Spinal cord (tissue), 10 donors: ENCODE measurements around the gene EPHA3. TPM values are rescaled to one million over a fixed set of nuclear protein-coding genes. Genes with fewer than 3 reads are reported as not detected.

Experiments used
- DNase-seq, 6 donors: peaks; one replicate each; pipeline versions ENCODE4 v3.0.0 to v3.0.0-alpha.2; 2013 to 2015; ENCODE audit warnings: low spot score in 6 of 6, low read depth in 4 of 6
- H3K27ac ChIP-seq: one replicate; pipeline ENCODE4 v1.5.1; 2013; ENCODE audit warnings: low read depth, low read length, control low read depth
- H3K27me3 ChIP-seq: one replicate; pipeline ENCODE4 v1.6.1; 2013; ENCODE audit warnings: low read length; ENCODE audit not compliant: control insufficient read depth, insufficient read depth
- H3K36me3 ChIP-seq: one replicate; pipeline ENCODE4 v1.6.1; 2013; ENCODE audit warnings: low read length; ENCODE audit not compliant: control insufficient read depth, insufficient read depth
- H3K4me1 ChIP-seq: one replicate; pipeline ENCODE4 v1.6.1; 2013; ENCODE audit warnings: low read length; ENCODE audit not compliant: control insufficient read depth, insufficient read depth
- H3K4me3 ChIP-seq: one replicate; pipeline ENCODE4 v1.5.1; 2013; ENCODE audit warnings: low read depth, low read length, control low read depth
- H3K9me3 ChIP-seq: one replicate; pipeline ENCODE4 v1.6.1; 2013; ENCODE audit warnings: low read length; ENCODE audit not compliant: control insufficient read depth, insufficient read depth
- WGBS: methylation state at CpG from one replicate; pipeline ENCODE4 v1.1.5; 2013; ENCODE audit warnings: missing lambda C conversion rate; ENCODE audit not compliant: insufficient coverage; 5-methylcytosine and 5-hydroxymethylcytosine counted together
- long read RNA-seq, 4 donors: transcript quantifications; one replicate each; lab custom pipeline, GENCODE V29; 2026
- polyA plus RNA-seq, 2 donors: library from polyadenylated mRNA; unstranded; fragments of 120-200 nt; gene quantifications; one replicate each; pipeline ENCODE4 v1.2.1, GENCODE V29; 2013; ENCODE audit not compliant: insufficient read length in 2 of 2
- total RNA-seq, 2 donors: library from RNA; depleted of rRNA in 1 of 2; stranded (reverse); fragments of 120-200 nt in 1 of 2; fragments of >200 nt in 1 of 2; gene quantifications; one replicate each; pipeline versions ENCODE4 v1.2.3 to v1.2.4, GENCODE V29; 2013 to 2014
- donor health status: healthy.

EPHA3 gene
- total RNA-seq (10 to 100 TPM; 43.0 to 44.6 TPM), polyA plus RNA-seq (10 to 100 TPM; 10.5 to 14.1 TPM)
- long read RNA-seq, donor 1, full-length matches to known transcripts = 1 of 1 reads
- long read RNA-seq, donor 1, partial matches to known transcripts = 0 of 1 reads
- long read RNA-seq, donor 1, other reads (novel, unspliced or antisense) = 0 of 1 reads
- long read RNA-seq, donor 2 = 0 reads
- long read RNA-seq, donor 3, full-length matches to known transcripts = 2 of 2 reads
- long read RNA-seq, donor 3, partial matches to known transcripts = 0 of 2 reads
- long read RNA-seq, donor 3, other reads (novel, unspliced or antisense) = 0 of 2 reads
- long read RNA-seq, donor 4, partial matches to known transcripts = 5 of 5 reads
- long read RNA-seq, donor 4, other reads (novel, unspliced or antisense) = 0 of 5 reads

DNA sequence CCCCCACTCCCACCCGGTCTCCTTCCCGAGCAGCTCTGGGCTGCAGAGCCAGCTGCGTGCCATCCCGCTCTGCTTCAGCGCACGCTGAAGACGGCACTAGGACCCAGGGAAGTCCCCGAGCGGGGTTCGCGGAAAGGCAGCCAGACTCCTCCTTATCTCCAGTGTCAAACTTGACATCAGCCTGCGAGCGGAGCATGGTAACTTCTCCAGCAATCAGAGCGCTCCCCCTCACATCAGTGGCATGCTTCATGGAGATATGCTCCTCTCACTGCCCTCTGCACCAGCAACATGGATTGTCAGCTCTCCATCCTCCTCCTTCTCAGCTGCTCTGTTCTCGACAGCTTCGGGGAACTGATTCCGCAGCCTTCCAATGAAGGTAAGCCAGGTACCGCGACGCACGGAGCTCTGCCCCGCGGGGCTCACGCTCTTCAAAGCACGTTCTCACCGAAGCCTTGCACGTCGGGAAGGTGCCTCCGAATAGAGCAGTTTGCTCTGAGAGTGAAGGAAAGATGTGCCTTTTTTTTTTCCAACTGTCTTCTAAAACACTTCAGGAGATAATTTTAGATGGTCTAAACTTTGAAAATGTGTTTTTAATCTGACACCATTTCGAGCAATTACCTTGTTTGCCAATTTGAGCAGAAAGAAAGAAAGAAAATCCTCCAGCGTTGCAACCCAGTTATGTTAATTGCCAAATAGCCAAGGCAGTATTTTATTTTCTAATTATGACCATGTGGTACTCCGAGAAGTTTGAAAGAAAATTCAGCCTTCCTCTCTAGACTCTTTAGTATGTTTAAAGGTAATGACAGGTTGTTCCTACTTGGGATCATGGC, at the start of gene EPHA3:
TSS of gene EPHA3 (plus strand) at position 161 of the 830 bp plus-strand sequence. CDS start at position 289, 128 bp downstream.
- under 1% methylated on average over 29 of the region's 32 CpGs for WGBS
- no peaks in the 10 kb centered on the region for H3K9me3 ChIP-seq
- H3K4me3 ChIP-seq = peak within 1 kb of the TSS; percentile 72
- H3K27ac ChIP-seq = peak within 1 kb of the TSS; percentile 50
- peak in 5 of 6 donors; percentile 56 to 96 (median 84) for DNase-seq
- H3K4me1 ChIP-seq = peaks cover 6% of the 10 kb centered on the region
- no peaks in the 10 kb centered on the region for H3K36me3 ChIP-seq
- peaks cover 12% of the 10 kb centered on the region for H3K27me3 ChIP-seq

DNA sequence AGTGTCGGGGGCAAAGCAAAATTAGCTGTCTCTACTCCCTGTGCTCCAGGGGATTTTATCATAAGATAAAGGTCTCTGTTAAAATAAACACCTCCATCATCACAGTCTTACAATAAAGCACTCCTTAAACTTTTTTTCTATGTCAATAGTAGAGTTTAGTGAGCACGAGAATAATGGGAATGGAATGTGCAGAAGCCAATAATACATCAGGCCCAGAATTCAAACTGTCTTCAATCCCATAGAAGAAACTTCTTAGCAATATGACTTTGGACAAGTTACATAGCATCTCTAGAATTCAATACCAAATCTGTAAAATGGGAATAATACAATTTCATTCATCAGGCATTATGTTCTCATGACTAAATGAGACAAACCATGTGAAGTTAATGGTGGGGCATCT, 49.0 kb upstream of the EPHA3 start:
- Histone ChIP-seq H3K27me3 (no peaks in the 10 kb centered on the region), H3K9me3 (no peaks in the 10 kb centered on the region), H3K36me3 (no peaks in the 10 kb centered on the region), H3K27ac (no peak overlapping the region), H3K4me3 (no peak overlapping the region), H3K4me1 (no peaks in the 10 kb centered on the region)
- DNase-seq = no peak
- no CpG with 5 or more reads among the region's 2 CpGs for WGBS

DNA sequence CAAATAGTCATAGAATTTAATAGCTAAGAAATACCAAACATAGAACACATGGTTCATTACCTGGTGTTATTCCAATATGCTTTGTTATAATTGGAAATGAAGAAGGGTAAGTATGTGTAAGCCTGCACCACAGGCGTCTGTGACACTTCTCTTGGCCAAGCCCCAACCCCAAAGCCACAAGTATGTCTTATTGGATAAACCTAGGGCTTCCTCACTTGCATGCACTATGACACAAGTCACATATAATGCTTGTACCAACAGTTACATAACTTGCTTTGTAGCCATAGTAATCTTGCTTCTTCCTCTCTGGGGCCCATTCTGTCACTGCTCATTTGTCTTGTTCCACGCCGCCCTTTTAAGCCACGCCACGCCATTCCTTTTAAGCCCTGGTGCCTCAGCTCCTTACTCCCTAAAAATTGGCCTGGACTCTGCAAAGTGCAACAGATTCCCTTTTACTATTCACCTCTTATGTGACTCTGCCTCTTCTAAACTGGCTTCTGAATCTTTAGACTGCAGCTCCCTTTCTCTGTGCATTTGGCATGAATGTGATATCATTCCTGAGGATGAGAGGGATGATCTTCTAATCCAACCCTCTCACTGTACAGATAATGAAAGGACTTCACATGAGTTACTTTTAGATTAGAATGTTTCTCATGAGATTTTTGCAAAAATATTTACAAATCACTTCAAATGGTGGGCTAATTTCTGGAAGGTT, 48.1 kb upstream of the EPHA3 start:
- H3K9me3 ChIP-seq = no peaks in the 10 kb centered on the region
- WGBS = 82% methylated on average over 4 of the region's 5 CpGs
- no peaks in the 10 kb centered on the region for H3K36me3 ChIP-seq
- no peaks in the 10 kb centered on the region for H3K4me1 ChIP-seq
- H3K27me3 ChIP-seq = no peaks in the 10 kb centered on the region
- no peak for DNase-seq
- H3K27ac ChIP-seq = no peak overlapping the region
- H3K4me3 ChIP-seq = no peak overlapping the region

DNA sequence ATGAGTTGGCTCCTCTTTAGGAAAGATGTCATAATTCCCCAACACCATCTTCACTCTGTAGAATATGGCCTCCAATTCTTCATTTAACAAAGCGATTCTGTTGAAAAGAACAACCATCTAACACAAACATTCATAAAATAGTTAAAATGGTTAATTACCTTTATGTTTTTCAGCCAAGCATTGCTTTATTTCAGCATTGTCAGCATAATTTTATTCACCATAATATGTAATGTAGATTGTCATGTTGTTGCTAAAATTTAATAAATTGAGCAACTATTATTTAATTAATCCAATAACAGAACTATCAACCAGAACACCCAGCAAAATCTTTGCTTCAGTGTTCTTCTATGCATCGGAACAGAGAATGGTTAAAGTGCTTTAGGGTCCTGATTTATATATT, 46.2 kb upstream of the EPHA3 start:
- H3K36me3 ChIP-seq = no peaks in the 10 kb centered on the region
- no peak overlapping the region for H3K27ac ChIP-seq
- H3K27me3 ChIP-seq = no peaks in the 10 kb centered on the region
- no peaks in the 10 kb centered on the region for H3K4me1 ChIP-seq
- no CpG with 5 or more reads among the region's 2 CpGs for WGBS
- no peak overlapping the region for H3K4me3 ChIP-seq
- no peak for DNase-seq
- no peaks in the 10 kb centered on the region for H3K9me3 ChIP-seq

DNA sequence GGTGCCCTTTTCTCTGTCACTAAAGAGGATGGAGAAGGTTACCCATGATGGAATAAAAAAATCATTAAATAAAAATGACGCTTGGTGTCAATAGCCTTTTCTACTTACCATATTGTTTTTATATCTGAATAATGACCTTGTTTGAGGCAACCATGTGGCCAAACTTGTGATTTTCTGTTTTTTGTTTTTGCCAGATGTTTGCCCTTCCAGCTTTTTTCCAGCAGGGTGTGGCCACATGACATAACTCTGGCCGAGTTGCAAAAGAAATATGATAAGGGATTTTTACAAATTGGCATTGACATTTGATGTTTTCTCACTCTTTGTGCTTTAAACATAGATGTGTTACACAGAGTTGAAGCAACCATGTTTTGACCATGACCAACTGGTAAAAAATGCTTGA, 39.7 kb upstream of the EPHA3 start:
- Histone ChIP-seq H3K36me3 (no peaks in the 10 kb centered on the region), H3K9me3 (no peaks in the 10 kb centered on the region), H3K4me1 (no peaks in the 10 kb centered on the region), H3K27me3 (no peaks in the 10 kb centered on the region), H3K27ac (no peak overlapping the region), H3K4me3 (no peak overlapping the region)
- DNase-seq = no peak
- WGBS = no CpG with 5 or more reads among the region's 2 CpGs

DNA sequence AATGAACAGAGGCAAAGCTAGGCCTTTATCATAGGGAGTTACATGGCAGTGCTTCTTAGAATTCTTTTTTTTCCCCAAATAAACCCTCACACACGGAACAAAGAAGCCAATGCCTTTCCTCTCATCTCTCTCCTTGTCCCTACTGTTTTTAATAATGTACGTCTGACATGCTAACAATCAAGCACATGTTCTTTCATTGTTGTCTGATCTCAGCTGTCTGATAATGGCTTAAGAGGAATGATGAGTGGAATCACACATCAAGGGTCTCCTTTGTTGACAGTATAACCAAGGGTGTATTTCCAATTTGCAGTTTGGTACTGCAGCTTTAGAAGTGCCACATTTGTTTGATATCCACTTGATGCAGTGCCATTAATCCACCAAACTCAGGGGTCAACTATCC, 34.8 kb upstream of the EPHA3 start:
- no peak overlapping the region for H3K4me3 ChIP-seq
- no peak overlapping the region for H3K27ac ChIP-seq
- no peaks in the 10 kb centered on the region for H3K4me1 ChIP-seq
- no peaks in the 10 kb centered on the region for H3K9me3 ChIP-seq
- no peaks in the 10 kb centered on the region for H3K36me3 ChIP-seq
- DNase-seq = peak in 2 of 6 donors; percentile 15 to 59
- WGBS = no CpG with 5 or more reads among the region's 2 CpGs
- H3K27me3 ChIP-seq = no peaks in the 10 kb centered on the region

DNA sequence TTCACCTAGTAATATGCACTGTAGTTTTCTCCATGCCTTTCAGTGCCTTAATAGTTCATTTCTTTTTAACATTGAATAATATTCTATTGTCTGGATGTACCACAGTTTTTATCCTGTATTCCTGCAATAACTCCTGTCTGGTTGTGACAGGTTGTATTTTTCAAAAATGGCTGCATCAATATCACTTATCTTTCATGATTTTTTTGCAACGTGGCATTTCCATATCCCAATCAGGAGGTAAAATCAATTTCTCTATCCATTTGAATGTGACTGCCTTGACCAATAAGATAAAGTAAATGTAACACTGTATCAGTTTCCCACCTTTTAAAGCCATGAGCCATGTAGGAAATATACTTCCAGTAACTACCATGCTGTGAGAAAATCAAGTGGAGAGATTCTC, 27.5 kb upstream of the EPHA3 start:
- H3K9me3 ChIP-seq = no peaks in the 10 kb centered on the region
- no peaks in the 10 kb centered on the region for H3K4me1 ChIP-seq
- H3K27ac ChIP-seq = no peak overlapping the region
- no peaks in the 10 kb centered on the region for H3K27me3 ChIP-seq
- no CpG with 5 or more reads among the region's 1 CpG for WGBS
- H3K36me3 ChIP-seq = no peaks in the 10 kb centered on the region
- no peak overlapping the region for H3K4me3 ChIP-seq
- no peak for DNase-seq

DNA sequence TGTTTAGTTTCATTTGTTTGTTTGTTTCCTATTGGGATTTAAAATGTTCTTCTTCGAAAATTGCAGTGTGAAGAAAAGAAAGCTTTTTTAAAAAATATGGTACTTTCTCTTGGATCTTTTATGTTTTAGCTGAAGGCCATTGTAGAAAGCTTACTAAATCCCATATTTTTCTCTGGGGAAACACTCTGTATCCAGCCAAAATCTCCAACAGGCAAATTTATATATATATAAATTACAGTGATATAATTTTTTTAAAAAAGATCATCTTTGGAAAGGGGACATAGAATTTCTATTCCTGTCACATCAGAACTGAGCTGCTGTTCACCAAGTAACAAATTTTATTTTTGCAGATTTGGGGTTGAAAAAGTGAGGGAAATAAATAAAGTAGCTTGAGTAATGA, 19.6 kb upstream of the EPHA3 start:
- no peaks in the 10 kb centered on the region for H3K4me1 ChIP-seq
- H3K4me3 ChIP-seq = no peak overlapping the region
- no peaks in the 10 kb centered on the region for H3K27me3 ChIP-seq
- WGBS = no CpG with 5 or more reads among the region's 1 CpG
- no peaks in the 10 kb centered on the region for H3K9me3 ChIP-seq
- no peak for DNase-seq
- H3K36me3 ChIP-seq = no peaks in the 10 kb centered on the region
- H3K27ac ChIP-seq = no peak overlapping the region

DNA sequence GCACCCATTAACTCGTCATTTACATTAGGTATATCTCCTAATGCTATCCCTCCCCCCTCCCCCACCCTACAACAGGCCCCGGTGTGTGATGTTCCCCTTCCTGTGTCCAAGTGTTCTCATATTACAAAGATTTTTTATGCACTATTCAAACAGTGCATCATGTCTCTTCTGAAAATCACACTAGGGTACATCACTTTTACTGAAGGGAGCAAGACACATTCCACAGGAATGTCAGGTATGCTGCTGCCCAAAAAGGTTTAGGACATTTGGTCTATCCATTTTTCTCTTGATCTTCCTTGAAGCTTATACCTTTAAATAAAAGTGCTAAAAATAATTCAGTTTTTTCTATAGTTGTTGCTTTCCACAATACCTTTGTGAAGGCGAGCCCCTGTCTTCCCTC, 9.2 kb upstream of the EPHA3 start:
- Histone ChIP-seq H3K4me1 (no peaks in the 10 kb centered on the region), H3K9me3 (no peaks in the 10 kb centered on the region), H3K27ac (no peak overlapping the region), H3K27me3 (no peaks in the 10 kb centered on the region), H3K4me3 (no peak overlapping the region), H3K36me3 (no peaks in the 10 kb centered on the region)
- no peak for DNase-seq
- whole genome bisulfite sequencing = 90% methylated on average over 3 of the region's 3 CpGs
